ENCODE measurements around the gene KLHDC4. TPM values are rescaled to one million over a fixed set of nuclear protein-coding genes. Genes with fewer than 3 reads are reported as not detected.
"Not testable (repeated sequence)": the region's sequence is repeated elsewhere in the genome, so short reads cannot be mapped to it uniquely, and the experiment has no call there.

KLHDC4 gene
- total RNA-seq, 1 experiment from 2014 or later: 11.6 TPM

- DNase-seq (ENCODE audit: low read depth): no peak
Observed at GRCh38 chr16:87684711-87685404, 80.9 kb downstream of the KLHDC4 start.

GRCh38 chr16:87684106-87684677 lies 81.6 kb downstream of the KLHDC4 start:
- DNase-seq (ENCODE audit: low read depth): no peak

- no peak for DNase-seq (ENCODE audit: low read depth)
Observed at GRCh38 chr16:87682852-87683399, 82.9 kb downstream of the KLHDC4 start.

GRCh38 chr16:87681981-87682570 lies 83.7 kb downstream of the KLHDC4 start:
- peak; percentile 63 for DNase-seq (ENCODE audit: low read depth)

- DNase-seq (ENCODE audit: low read depth): not testable (repeated sequence)
Observed at GRCh38 chr16:87681051-87681602, 84.7 kb downstream of the KLHDC4 start.

GRCh38 chr16:87680272-87680644 lies 85.5 kb downstream of the KLHDC4 start:
- DNase-seq (ENCODE audit: low read depth): no peak

GRCh38 chr16:87679593-87680271 lies 86.1 kb downstream of the KLHDC4 start:
- DNase-seq (ENCODE audit: low read depth): no peak

- no peak for DNase-seq (ENCODE audit: low read depth)
Observed at GRCh38 chr16:87678618-87679017, 87.2 kb downstream of the KLHDC4 start.

GRCh38 chr16:87677830-87678229 lies 88.0 kb downstream of the KLHDC4 start:
- DNase-seq (ENCODE audit: low read depth): no peak

- no peak for DNase-seq (ENCODE audit: low read depth)
Observed at GRCh38 chr16:87675111-87675719, 90.6 kb downstream of the KLHDC4 start.

GRCh38 chr16:87674419-87674818 lies 91.4 kb downstream of the KLHDC4 start:
- DNase-seq (ENCODE audit: low read depth): no peak

GRCh38 chr16:87671715-87672270 lies 94.0 kb downstream of the KLHDC4 start:
- DNase-seq (ENCODE audit: low read depth): no peak

- peak; percentile 29 for DNase-seq (ENCODE audit: low read depth)
Observed at GRCh38 chr16:87671221-87671620, 94.6 kb downstream of the KLHDC4 start.

GRCh38 chr16:87669672-87670071 lies 96.1 kb downstream of the KLHDC4 start:
- DNase-seq (ENCODE audit: low read depth): no peak

- no peak for DNase-seq (ENCODE audit: low read depth)
Observed at GRCh38 chr16:87667946-87668345, 97.8 kb downstream of the KLHDC4 start.

GRCh38 chr16:87667443-87667842 lies 98.3 kb downstream of the KLHDC4 start:
- DNase-seq (ENCODE audit: low read depth): no peak

- DNase-seq (ENCODE audit: low read depth): no peak
Observed at GRCh38 chr16:87666919-87667318, 98.9 kb downstream of the KLHDC4 start.

GRCh38 chr16:87665193-87665592 lies 100.6 kb downstream of the KLHDC4 start:
- no peak for DNase-seq (ENCODE audit: low read depth)

GRCh38 chr16:87664792-87665191 lies 101.0 kb downstream of the KLHDC4 start:
- no peak for DNase-seq (ENCODE audit: low read depth)

- DNase-seq (ENCODE audit: low read depth): no peak
Observed at GRCh38 chr16:87662254-87663204, 103.3 kb downstream of the KLHDC4 start.
